ENCODE results near the gene IL1RL2.
A peak's percentile ranks its signal among the peaks of the same experiment; 100 is the strongest.

The IL1RL2 gene

DNA sequence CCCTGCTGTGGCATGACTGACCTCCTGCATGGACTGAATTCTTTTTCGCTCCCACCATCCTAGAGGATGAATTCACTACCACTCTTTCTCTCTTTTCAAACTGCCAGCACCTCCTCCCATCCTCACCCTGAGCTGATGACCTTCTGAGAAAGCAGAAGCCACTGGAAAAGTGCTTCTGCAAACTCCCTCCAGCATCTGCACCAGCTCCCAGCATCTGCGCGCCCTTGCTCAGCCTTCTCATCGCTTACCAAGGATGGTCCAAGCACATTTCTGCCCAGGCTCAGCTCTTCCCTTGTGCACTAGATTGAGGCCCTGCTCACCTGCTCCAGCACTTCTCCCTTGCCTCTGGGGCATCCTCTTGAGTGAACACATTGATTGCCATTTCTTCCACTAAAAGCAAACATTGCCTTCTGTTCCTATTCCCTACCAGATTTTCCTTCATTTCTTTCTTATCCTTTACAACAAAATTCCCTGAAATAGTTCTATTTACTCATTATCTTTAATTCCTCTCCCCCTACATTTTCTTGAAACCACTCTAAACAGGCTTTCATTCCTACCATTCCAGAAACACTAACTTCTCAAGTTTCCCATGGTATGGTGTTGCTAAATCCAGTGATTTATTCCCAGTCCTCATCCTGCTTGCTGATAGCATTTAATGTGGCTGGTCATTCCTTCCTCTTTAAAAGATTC is 81.8 kb downstream of the IL1RL2 start:
- ATAC-seq, result peak; percentile 48; the same call in 2 of the 3 replicates

DNA sequence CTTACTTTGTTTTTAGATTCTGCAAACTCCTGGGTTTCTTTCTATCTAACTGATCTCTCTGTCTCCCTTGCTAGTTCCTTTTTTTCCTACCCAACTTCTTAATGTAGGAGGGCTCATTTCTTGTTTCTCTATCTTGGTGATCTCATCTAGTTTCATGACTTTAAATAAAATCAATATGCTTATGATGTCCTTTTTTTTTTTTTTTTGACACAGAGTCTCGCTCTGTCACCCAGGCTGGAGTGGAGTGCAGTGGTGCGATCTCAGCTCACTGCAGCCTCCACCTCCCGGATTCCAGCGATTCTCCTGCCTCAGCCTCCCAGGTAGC is 82.3 kb downstream of the IL1RL2 start:
- ATAC-seq, result no peak
- TF ChIP-seq, protein P1, sequence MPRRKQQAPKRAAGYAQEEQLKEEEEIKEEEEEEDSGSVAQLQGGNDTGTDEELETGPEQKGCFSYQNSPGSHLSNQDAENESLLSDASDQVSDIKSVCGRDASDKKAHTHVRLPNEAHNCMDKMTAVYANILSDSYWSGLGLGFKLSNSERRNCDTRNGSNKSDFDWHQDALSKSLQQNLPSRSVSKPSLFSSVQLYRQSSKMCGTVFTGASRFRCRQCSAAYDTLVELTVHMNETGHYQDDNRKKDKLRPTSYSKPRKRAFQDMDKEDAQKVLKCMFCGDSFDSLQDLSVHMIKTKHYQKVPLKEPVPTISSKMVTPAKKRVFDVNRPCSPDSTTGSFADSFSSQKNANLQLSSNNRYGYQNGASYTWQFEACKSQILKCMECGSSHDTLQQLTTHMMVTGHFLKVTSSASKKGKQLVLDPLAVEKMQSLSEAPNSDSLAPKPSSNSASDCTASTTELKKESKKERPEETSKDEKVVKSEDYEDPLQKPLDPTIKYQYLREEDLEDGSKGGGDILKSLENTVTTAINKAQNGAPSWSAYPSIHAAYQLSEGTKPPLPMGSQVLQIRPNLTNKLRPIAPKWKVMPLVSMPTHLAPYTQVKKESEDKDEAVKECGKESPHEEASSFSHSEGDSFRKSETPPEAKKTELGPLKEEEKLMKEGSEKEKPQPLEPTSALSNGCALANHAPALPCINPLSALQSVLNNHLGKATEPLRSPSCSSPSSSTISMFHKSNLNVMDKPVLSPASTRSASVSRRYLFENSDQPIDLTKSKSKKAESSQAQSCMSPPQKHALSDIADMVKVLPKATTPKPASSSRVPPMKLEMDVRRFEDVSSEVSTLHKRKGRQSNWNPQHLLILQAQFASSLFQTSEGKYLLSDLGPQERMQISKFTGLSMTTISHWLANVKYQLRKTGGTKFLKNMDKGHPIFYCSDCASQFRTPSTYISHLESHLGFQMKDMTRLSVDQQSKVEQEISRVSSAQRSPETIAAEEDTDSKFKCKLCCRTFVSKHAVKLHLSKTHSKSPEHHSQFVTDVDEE (CRISPR knock-in tag; IDR thresholded peaks at IDR 0.05), result no peak
- no peak for TF ChIP-seq ZNF8 (CRISPR knock-in tag; IDR thresholded peaks at IDR 0.05)
- no peak for TF ChIP-seq ZC3H10 (CRISPR knock-in tag; IDR thresholded peaks at IDR 0.05)
- no peak for TF ChIP-seq ESRRG (CRISPR knock-in tag; IDR thresholded peaks at IDR 0.05)
- no peak for TF ChIP-seq ARNTL (CRISPR knock-in tag; IDR thresholded peaks at IDR 0.05; ENCODE audit: borderline replicate concordance, low read depth)
- TF ChIP-seq ISL1 (CRISPR knock-in tag; IDR thresholded peaks at IDR 0.05), result no peak
- TF ChIP-seq, protein P2, sequence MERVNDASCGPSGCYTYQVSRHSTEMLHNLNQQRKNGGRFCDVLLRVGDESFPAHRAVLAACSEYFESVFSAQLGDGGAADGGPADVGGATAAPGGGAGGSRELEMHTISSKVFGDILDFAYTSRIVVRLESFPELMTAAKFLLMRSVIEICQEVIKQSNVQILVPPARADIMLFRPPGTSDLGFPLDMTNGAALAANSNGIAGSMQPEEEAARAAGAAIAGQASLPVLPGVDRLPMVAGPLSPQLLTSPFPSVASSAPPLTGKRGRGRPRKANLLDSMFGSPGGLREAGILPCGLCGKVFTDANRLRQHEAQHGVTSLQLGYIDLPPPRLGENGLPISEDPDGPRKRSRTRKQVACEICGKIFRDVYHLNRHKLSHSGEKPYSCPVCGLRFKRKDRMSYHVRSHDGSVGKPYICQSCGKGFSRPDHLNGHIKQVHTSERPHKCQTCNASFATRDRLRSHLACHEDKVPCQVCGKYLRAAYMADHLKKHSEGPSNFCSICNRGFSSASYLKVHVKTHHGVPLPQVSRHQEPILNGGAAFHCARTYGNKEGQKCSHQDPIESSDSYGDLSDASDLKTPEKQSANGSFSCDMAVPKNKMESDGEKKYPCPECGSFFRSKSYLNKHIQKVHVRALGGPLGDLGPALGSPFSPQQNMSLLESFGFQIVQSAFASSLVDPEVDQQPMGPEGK (CRISPR knock-in tag; IDR thresholded peaks at IDR 0.05; ENCODE audit: borderline replicate concordance), result no peak
- TF ChIP-seq RARB (CRISPR knock-in tag; IDR thresholded peaks at IDR 0.05), result no peak
- TF ChIP-seq, protein P3, sequence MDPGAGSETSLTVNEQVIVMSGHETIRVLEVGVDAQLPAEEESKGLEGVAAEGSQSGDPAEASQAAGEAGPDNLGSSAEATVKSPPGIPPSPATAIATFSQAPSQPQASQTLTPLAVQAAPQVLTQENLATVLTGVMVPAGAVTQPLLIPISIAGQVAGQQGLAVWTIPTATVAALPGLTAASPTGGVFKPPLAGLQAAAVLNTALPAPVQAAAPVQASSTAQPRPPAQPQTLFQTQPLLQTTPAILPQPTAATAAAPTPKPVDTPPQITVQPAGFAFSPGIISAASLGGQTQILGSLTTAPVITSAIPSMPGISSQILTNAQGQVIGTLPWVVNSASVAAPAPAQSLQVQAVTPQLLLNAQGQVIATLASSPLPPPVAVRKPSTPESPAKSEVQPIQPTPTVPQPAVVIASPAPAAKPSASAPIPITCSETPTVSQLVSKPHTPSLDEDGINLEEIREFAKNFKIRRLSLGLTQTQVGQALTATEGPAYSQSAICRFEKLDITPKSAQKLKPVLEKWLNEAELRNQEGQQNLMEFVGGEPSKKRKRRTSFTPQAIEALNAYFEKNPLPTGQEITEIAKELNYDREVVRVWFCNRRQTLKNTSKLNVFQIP (CRISPR knock-in tag; IDR thresholded peaks at IDR 0.05; ENCODE audit: borderline replicate concordance, low read depth), result no peak
- no peak for TF ChIP-seq TOX (CRISPR knock-in tag; IDR thresholded peaks at IDR 0.05; ENCODE audit: borderline replicate concordance)
- TF ChIP-seq GLIS3 (CRISPR knock-in tag; IDR thresholded peaks at IDR 0.05), result no peak
- TF ChIP-seq CSDC2 (CRISPR knock-in tag; IDR thresholded peaks at IDR 0.05), result no peak
- no peak for TF ChIP-seq BACH2 (CRISPR knock-in tag; IDR thresholded peaks at IDR 0.05; ENCODE audit: borderline replicate concordance)

More for the DNA sequence above, 81.8 kb downstream of the IL1RL2 start:
- TF ChIP-seq, protein P2 (CRISPR knock-in tag; IDR thresholded peaks at IDR 0.05; ENCODE audit: borderline replicate concordance), result no peak
- TF ChIP-seq TOX (CRISPR knock-in tag; IDR thresholded peaks at IDR 0.05; ENCODE audit: borderline replicate concordance), result no peak

DNA sequence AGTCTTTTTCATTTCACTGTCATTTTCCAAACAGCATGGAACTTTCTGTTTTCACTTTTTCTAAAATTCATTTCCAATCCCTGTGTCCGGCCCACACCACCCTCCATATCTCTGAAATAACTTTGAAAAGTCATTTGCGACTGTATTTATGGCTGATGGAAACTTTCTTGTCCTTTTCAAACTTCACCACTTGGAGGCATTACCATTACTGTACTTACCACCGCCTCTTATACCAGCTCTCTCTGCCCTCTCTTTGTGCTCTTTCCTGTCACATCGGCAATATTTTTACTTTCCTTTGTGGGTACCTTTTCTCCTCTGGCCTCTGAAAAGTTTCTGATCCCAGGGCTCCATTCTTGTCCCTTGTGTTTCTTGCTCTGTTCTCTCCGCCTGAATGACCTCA is 85.0 kb downstream of the IL1RL2 start:
- ATAC-seq, result peak; percentile 45; the same call in 1 of the 3 replicates
- TF ChIP-seq, protein P1 (CRISPR knock-in tag; IDR thresholded peaks at IDR 0.05), result no peak
- TF ChIP-seq ISL1 (CRISPR knock-in tag; IDR thresholded peaks at IDR 0.05), result no peak
- TF ChIP-seq ZFP3 (CRISPR knock-in tag; IDR thresholded peaks at IDR 0.05), result no peak
- TF ChIP-seq, protein P3 (CRISPR knock-in tag; IDR thresholded peaks at IDR 0.05; ENCODE audit: borderline replicate concordance, low read depth), result no peak
- TF ChIP-seq ZNF565 (CRISPR knock-in tag; conservative IDR thresholded peaks at IDR 0.05; ENCODE audit: low read depth), result no peak
- no peak for TF ChIP-seq GLIS3 (CRISPR knock-in tag; IDR thresholded peaks at IDR 0.05)
- TF ChIP-seq BACH2 (CRISPR knock-in tag; IDR thresholded peaks at IDR 0.05; ENCODE audit: borderline replicate concordance), result no peak
- TF ChIP-seq ZC3H10 (CRISPR knock-in tag; IDR thresholded peaks at IDR 0.05), result no peak
- no peak for TF ChIP-seq ESRRG (CRISPR knock-in tag; IDR thresholded peaks at IDR 0.05)

Measured in SK-N-SH treated with all-trans-retinoic acid at 6 μM for 48 hours (cell line).